Neural cell (in vitro differentiated cells): Measurements from ENCODE around the gene TGFBI. TPM values are rescaled to one million over a fixed set of nuclear protein-coding genes. Genes with fewer than 3 reads are reported as not detected.

Experiments
- H2AFZ ChIP-seq: fragments of 200-600, 300-800 bp; sonication (generic), shearing (Covaris generic); 2 replicates; pipeline ENCODE4 v1.6.0; 2014; ENCODE audit warnings: low read depth, mild to moderate bottlenecking, antibody characterized with exemption, low read length, moderate library complexity
- H3F3A ChIP-seq: fragments of 200-600 bp; shearing (Covaris generic); 2 replicates; pipeline ENCODE4 v1.6.1; 2016; ENCODE audit warnings: mild to moderate bottlenecking, moderate library complexity, mixed read lengths, antibody characterized with exemption, low read length; ENCODE audit not compliant: insufficient read depth, poor library complexity, severe bottlenecking
- H3K27ac ChIP-seq: fragments of 200-600, 300-800 bp; sonication (generic), shearing (Covaris generic); 2 replicates; pipeline ENCODE4 v1.5.1; 2014; ENCODE audit warnings: mild to moderate bottlenecking, low read length, moderate library complexity
- H3K27me3 ChIP-seq: fragments of 300-800, 200-600 bp; sonication (generic), shearing (Covaris generic); 2 replicates; pipeline ENCODE4 v1.6.0; 2014; ENCODE audit warnings: mild to moderate bottlenecking, low read depth, low read length, moderate library complexity; ENCODE audit not compliant: insufficient read depth
- H3K36me3 ChIP-seq: fragments of 300-800, 200-600 bp; sonication (generic), shearing (Covaris generic); 2 replicates; pipeline ENCODE4 v1.5.1; 2014; ENCODE audit warnings: mild to moderate bottlenecking, antibody characterized with exemption, low read length, moderate library complexity; ENCODE audit not compliant: insufficient read depth
- H3K4me2 ChIP-seq: fragments of 300-800, 200-600 bp; sonication (generic), shearing (Covaris generic); 2 replicates; pipeline ENCODE4 v1.6.0; 2014; ENCODE audit warnings: mild to moderate bottlenecking, low read length
- H3K4me3 ChIP-seq: fragments of 300-800, 200-600 bp; sonication (generic), shearing (Covaris generic); 2 replicates; pipeline ENCODE4 v1.5.1; 2014; ENCODE audit warnings: mild to moderate bottlenecking, low read length, moderate library complexity
- H3K79me2 ChIP-seq: fragments of 200-600 bp; shearing (Covaris generic); replicated peaks from 2 replicates; pipeline ENCODE4 v1.6.0; 2014; ENCODE audit warnings: mild to moderate bottlenecking, low read length, moderate library complexity; ENCODE audit not compliant: insufficient read depth
- H3K9ac ChIP-seq: fragments of 300-800, 200-600 bp; sonication (generic), shearing (Covaris generic); 2 replicates; pipeline ENCODE4 v1.6.1; 2016; ENCODE audit warnings: mild to moderate bottlenecking, low read length, mixed read lengths
- H3K9me2 ChIP-seq: fragments of 200-600 bp; shearing (Covaris generic); 2 replicates; pipeline ENCODE4 v1.6.1; 2016; ENCODE audit warnings: mild to moderate bottlenecking, low read length, mixed read lengths; ENCODE audit not compliant: insufficient read depth
- H3K9me3 ChIP-seq: fragments of 200-600, 300-800 bp; sonication (generic), shearing (Covaris generic); 2 replicates; pipeline ENCODE4 v1.6.1; 2016; ENCODE audit warnings: mild to moderate bottlenecking, mixed run types, low read length, moderate library complexity, mixed read lengths
- H4K20me1 ChIP-seq: fragments of 200-600 bp; shearing (Covaris generic); 2 replicates; pipeline ENCODE4 v1.6.1; 2016; ENCODE audit warnings: mild to moderate bottlenecking, mixed run types; ENCODE audit not compliant: insufficient read depth
- CTCF ChIP-seq: fragments of 450-650 bp; IDR thresholded peaks from 2 replicates; pipeline ENCODE4 v1.5.1; 2014; ENCODE audit warnings: antibody characterized with exemption, mild to moderate bottlenecking, moderate library complexity; ENCODE audit not compliant: poor library complexity, severe bottlenecking
- EP300 ChIP-seq: fragments of 450-650 bp; conservative IDR thresholded peaks from 2 replicates; pipeline ENCODE4 v1.6.1; 2014; ENCODE audit warnings: antibody characterized with exemption, mild to moderate bottlenecking, moderate library complexity; ENCODE audit not compliant: poor library complexity, severe bottlenecking
- EZH2 ChIP-seq: fragments of 200-600, 300-800 bp; shearing (Covaris generic), sonication (generic); IDR thresholded peaks from 2 replicates; pipeline ENCODE4 v1.6.1; 2014; ENCODE audit warnings: antibody characterized with exemption, low read length, borderline replicate concordance, mild to moderate bottlenecking; ENCODE audit not compliant: insufficient read depth, poor library complexity, severe bottlenecking
- MXI1 ChIP-seq: fragments of 450-650 bp; conservative IDR thresholded peaks from 2 replicates; pipeline ENCODE4 v1.6.1; 2014; ENCODE audit warnings: antibody characterized with exemption, mild to moderate bottlenecking; ENCODE audit not compliant: poor library complexity, severe bottlenecking
- POLR2AphosphoS5 ChIP-seq: IDR thresholded peaks from 2 replicates; pipeline ENCODE4 v1.6.1; 2012
- RAD21 ChIP-seq: fragments of 450-650 bp; conservative IDR thresholded peaks from 2 replicates; pipeline ENCODE4 v1.6.1; 2014; ENCODE audit warnings: antibody characterized with exemption, mild to moderate bottlenecking, moderate library complexity
- REST ChIP-seq: IDR thresholded peaks from 2 replicates; pipeline ENCODE4 v1.6.1; 2012; ENCODE audit warnings: borderline replicate concordance
- SMC3 ChIP-seq: fragments of 450-650 bp; conservative IDR thresholded peaks from 2 replicates; pipeline ENCODE4 v1.6.1; 2014; ENCODE audit warnings: antibody characterized with exemption, mild to moderate bottlenecking, moderate library complexity; ENCODE audit not compliant: poor library complexity
- TAF1 ChIP-seq: IDR thresholded peaks from 2 replicates; pipeline ENCODE4 v1.6.1; 2012; ENCODE audit warnings: low read depth
- polyA plus RNA-seq: library from polyadenylated mRNA; depleted of rRNA; stranded (reverse); fragments of >200 nt; gene quantifications from 2 replicates; pipeline ENCODE4 v1.2.3, GENCODE V29; 2014

Gene TGFBI
- polyA plus RNA-seq, 1 donor from 2014 or later: 0.71 TPM

DNA sequence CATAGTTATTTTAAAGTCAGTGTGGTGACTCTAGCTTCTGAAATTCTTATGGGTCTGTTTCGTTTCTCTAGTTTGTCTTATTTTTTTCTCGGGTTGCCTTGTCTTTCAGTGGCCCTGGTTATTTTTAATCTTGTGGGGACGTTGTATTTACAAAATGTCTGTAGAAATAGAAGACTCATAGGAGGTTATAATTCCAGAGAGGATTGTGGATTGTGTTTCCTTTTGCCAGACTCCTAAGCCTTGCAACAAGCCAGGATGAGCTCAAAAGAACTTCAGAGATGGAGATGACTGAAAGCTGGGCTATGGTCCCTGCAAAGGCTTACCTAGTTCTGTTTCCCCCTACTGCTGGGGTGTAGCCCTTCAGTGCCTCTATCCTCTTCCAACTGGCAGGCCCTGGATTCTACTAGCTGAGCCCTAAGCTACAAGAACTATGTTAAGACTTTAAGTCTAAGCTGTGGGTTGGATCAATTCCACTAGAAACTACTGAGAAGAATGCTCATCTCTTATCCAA lies 41.8 kb upstream of the TGFBI start:
- H3K4me2 ChIP-seq: no peak overlapping the region
- H2AFZ ChIP-seq: no peak overlapping the region
- H3F3A ChIP-seq: no peaks in the 10 kb centered on the region
- no peak overlapping the region for H3K4me3 ChIP-seq
- H3K27ac ChIP-seq: no peak overlapping the region
- no peaks in the 10 kb centered on the region for H3K36me3 ChIP-seq
- H4K20me1 ChIP-seq: no peaks in the 10 kb centered on the region
- H3K9me2 ChIP-seq: no peaks in the 10 kb centered on the region
- H3K9ac ChIP-seq: no peak overlapping the region
- no peak for TF ChIP-seq EZH2
- no peak for TF ChIP-seq TAF1
- no peak for TF ChIP-seq EP300
- TF ChIP-seq REST: no peak
- no peak for TF ChIP-seq SMC3
- TF ChIP-seq MXI1: no peak
- H3K27me3 ChIP-seq: no peaks in the 10 kb centered on the region
- no peaks in the 10 kb centered on the region for H3K79me2 ChIP-seq
- no peaks in the 10 kb centered on the region for H3K9me3 ChIP-seq

- no peak for TF ChIP-seq MXI1
- no peak for TF ChIP-seq POLR2AphosphoS5
- TF ChIP-seq EP300: no peak
- no peak for TF ChIP-seq TAF1
- TF ChIP-seq RAD21: no peak
- no peak for TF ChIP-seq EZH2
- no peak for TF ChIP-seq CTCF
- TF ChIP-seq SMC3: no peak
- no peak for TF ChIP-seq REST
- Histone ChIP-seq H3K27ac (no peak overlapping the region), H4K20me1 (no peaks in the 10 kb centered on the region), H3K4me3 (no peak overlapping the region), H3K79me2 (no peaks in the 10 kb centered on the region), H3K4me2 (no peak overlapping the region), H2AFZ (no peak overlapping the region), H3K9ac (no peak overlapping the region), H3K9me2 (no peaks in the 10 kb centered on the region), H3F3A (no peaks in the 10 kb centered on the region), H3K9me3 (no peaks in the 10 kb centered on the region), H3K36me3 (no peaks in the 10 kb centered on the region), H3K27me3 (no peaks in the 10 kb centered on the region)
Measured at GRCh38 chr5:135988546-135988945, 40.2 kb upstream of the TGFBI start.
